Chondrocyte (in vitro differentiated cells): Measurements from ENCODE around the gene INO80D. TPM values are rescaled to one million over a fixed set of nuclear protein-coding genes. Genes with fewer than 3 reads are reported as not detected.
A peak's percentile ranks its signal among the peaks of the same experiment; 100 is the strongest.

Experiments used
- DNase-seq: peaks from one replicate; pipeline ENCODE4 v3.0.0; 2021; ENCODE audit warnings: mixed read lengths, low spot score
- H3K27ac Mint-ChIP-seq: one replicate; pipeline ENCODE4 v1.8.0; 2021; ENCODE audit warnings: mild to moderate bottlenecking, moderate library complexity, mixed read lengths; ENCODE audit not compliant: unreplicated experiment
- H3K27me3 Mint-ChIP-seq: 2 replicates; pipeline ENCODE4 v1.8.0; 2021; ENCODE audit warnings: low read depth, mixed read lengths
- H3K36me3 Mint-ChIP-seq: 2 replicates; pipeline ENCODE4 v1.8.0; 2021; ENCODE audit warnings: low read depth, mixed read lengths
- H3K4me1 Mint-ChIP-seq: 2 replicates; pipeline ENCODE4 v1.8.0; 2021; ENCODE audit warnings: low read depth, mild to moderate bottlenecking, mixed read lengths
- H3K4me3 Mint-ChIP-seq: one replicate; pipeline ENCODE4 v1.8.0; 2021; ENCODE audit warnings: mild to moderate bottlenecking, moderate library complexity, mixed read lengths; ENCODE audit not compliant: unreplicated experiment
- H3K9me3 Mint-ChIP-seq: 2 replicates; pipeline ENCODE4 v1.8.0; 2021; ENCODE audit warnings: low read depth, mixed read lengths
- total RNA-seq: library from RNA; stranded (reverse); gene quantifications from 3 replicates; pipeline ENCODE4 v1.2.1, GENCODE V29; 2021
- TF ChIP-seq, protein P1 (sequence below): fragments of 200-600 bp; sonication (generic); IDR thresholded peaks from 2 replicates; pipeline ENCODE4 v1.5.0; 2021; ENCODE audit warnings: antibody characterized with exemption, mild to moderate bottlenecking, moderate library complexity

The INO80D gene
- total RNA-seq, 1 donor from 2014 or later = 14.5 TPM

DNA sequence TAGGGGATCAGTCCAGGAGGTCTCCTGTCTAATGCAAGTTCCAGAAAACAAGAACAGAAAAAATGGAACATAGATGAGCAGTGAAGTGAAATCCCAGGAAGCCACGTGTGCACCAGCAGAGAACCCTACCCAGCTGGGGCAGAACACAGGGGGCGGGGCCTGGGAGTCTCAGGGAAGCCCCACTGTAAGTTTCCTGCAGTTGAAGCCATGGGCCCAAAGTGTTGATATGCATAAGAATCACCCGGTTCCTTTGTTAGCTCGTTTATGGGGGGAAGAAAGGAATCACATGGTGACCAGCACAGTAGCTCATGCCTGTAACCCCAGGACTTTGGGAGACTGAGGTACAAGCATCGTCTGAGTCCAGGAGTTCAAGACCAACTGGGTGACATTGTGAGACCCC is 131.3 kb downstream of the INO80D start:
- no peaks in the 10 kb centered on the region for H3K36me3 Mint-ChIP-seq
- H3K9me3 Mint-ChIP-seq = peaks cover 11% of the 10 kb centered on the region
- H3K27me3 Mint-ChIP-seq = no peaks in the 10 kb centered on the region
- no peaks in the 10 kb centered on the region for H3K4me1 Mint-ChIP-seq
- no peak overlapping the region for H3K4me3 Mint-ChIP-seq
- no peak overlapping the region for H3K27ac Mint-ChIP-seq
- DNase-seq = no peak
- TF ChIP-seq, protein P1, sequence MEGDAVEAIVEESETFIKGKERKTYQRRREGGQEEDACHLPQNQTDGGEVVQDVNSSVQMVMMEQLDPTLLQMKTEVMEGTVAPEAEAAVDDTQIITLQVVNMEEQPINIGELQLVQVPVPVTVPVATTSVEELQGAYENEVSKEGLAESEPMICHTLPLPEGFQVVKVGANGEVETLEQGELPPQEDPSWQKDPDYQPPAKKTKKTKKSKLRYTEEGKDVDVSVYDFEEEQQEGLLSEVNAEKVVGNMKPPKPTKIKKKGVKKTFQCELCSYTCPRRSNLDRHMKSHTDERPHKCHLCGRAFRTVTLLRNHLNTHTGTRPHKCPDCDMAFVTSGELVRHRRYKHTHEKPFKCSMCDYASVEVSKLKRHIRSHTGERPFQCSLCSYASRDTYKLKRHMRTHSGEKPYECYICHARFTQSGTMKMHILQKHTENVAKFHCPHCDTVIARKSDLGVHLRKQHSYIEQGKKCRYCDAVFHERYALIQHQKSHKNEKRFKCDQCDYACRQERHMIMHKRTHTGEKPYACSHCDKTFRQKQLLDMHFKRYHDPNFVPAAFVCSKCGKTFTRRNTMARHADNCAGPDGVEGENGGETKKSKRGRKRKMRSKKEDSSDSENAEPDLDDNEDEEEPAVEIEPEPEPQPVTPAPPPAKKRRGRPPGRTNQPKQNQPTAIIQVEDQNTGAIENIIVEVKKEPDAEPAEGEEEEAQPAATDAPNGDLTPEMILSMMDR = no peak

DNA sequence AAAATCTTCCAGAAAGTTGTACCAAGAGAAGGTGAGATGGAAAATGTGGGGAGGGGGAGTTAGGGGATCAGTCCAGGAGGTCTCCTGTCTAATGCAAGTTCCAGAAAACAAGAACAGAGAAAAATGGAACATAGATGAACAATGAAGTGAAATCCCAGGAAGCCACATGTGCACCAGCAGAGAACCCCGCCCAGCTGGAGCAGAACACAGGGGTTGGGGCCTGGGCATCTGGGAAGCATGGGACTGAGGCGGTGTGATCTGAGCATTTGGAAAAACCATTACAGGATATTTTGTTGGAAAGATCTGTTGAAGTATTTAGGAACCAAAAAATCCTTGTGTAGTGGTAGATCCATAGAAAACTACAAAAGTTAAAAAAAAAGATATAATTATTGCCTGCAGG is 133.7 kb downstream of the INO80D start:
- Mint-ChIP-seq H3K9me3 (peaks cover 11% of the 10 kb centered on the region), H3K27ac (no peak overlapping the region), H3K4me3 (no peak overlapping the region), H3K36me3 (no peaks in the 10 kb centered on the region), H3K27me3 (no peaks in the 10 kb centered on the region), H3K4me1 (peaks cover 12% of the 10 kb centered on the region)
- TF ChIP-seq, protein P1 = no peak
- DNase-seq = no peak

DNA sequence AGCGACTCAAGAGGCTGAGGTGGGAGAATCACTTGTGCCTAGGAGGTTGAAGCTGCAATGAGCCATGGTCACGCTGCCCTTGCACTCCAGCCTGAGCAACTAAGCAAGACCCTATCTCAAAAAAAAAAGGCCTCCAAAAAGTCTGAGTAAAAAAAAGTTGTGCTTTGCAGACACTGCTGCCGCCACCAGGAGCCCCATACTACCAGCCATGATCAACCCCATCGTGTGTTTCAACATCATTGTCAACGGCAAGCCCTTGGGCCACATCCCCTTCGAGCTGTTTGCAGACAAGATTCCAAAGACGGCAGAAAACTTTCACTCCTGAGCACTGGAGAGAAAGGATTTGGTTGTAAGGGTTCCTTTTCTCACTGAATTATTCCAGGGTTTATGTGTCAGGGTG is 137.1 kb downstream of the INO80D start:
- Mint-ChIP-seq H3K36me3 (no peaks in the 10 kb centered on the region), H3K4me3 (no peak overlapping the region), H3K27ac (no peak overlapping the region), H3K4me1 (peaks cover 25% of the 10 kb centered on the region), H3K27me3 (no peaks in the 10 kb centered on the region), H3K9me3 (peaks cover 11% of the 10 kb centered on the region)
- TF ChIP-seq, protein P1 = no peak
- no peak for DNase-seq

DNA sequence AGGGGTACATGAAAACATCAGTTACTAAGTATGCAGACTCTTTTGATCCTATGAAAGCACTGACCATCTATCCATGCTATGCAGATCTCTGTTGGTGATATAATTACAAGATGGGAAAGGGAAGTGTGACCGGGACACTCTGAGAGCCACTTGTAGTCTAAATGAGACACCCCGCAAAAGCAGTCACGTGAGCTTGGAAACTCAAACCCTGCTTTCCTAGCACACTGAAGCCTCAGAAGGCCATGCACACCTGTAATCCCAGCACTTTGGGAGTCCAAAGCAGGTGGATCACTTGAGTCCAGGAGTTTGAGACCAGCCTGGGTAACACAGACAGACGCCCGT is 137.5 kb downstream of the INO80D start:
- Mint-ChIP-seq H3K4me3 (no peak overlapping the region), H3K4me1 (peaks cover 25% of the 10 kb centered on the region), H3K27ac (no peak overlapping the region), H3K9me3 (peaks cover 11% of the 10 kb centered on the region), H3K36me3 (no peaks in the 10 kb centered on the region), H3K27me3 (no peaks in the 10 kb centered on the region)
- TF ChIP-seq, protein P1 = peak; percentile 35
- no peak for DNase-seq

DNA sequence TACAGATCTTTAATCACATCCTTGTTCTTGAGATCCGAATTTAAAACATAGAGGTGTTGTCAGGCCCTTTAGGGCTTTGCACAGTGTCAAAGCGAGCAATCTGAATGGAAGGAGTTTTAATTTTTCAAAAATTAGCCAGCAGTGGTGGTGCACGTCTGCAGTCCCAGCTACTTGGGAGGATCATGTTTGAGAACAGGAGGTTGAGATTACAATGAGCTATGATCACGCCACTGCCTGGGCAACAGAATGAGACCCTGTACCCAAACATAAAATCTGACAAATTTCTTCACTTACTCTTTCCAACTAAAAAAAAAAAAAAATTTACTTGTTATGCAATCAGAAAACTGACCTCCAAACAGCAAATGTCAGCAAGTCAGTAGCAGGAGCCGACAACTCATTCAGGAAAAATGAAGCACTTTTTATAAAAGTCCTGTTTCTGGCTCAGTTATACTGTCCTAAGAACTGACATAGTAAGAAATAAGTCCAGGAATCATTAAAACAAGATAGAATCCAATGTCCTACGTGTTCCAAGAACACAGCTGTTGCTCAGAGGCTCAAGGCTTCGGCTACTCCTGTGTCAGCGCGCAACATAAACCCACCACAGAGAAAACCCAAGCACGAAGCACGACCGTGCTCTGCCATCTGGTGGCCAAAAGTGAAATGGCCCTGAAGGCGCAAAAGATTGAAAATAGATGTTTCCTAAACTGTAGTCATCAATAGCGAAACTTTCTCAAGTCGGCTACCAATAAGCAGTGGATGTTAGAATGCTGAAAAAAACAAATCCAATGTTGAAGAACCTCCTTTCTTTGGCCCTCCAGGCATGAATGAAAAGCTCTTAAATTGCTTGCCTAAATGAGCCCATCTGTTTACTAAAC is 138.1 kb downstream of the INO80D start:
- H3K27ac Mint-ChIP-seq = peak overlapping the region; percentile 55
- peaks cover 25% of the 10 kb centered on the region for H3K4me1 Mint-ChIP-seq
- peaks cover 11% of the 10 kb centered on the region for H3K9me3 Mint-ChIP-seq
- TF ChIP-seq, protein P1 = peak; percentile 99
- no peaks in the 10 kb centered on the region for H3K27me3 Mint-ChIP-seq
- DNase-seq = no peak
- H3K4me3 Mint-ChIP-seq = peak overlapping the region; percentile 28
- no peaks in the 10 kb centered on the region for H3K36me3 Mint-ChIP-seq
